Keratinocyte (primary cell): ENCODE measurements around the gene FAM53B. TPM values are rescaled to one million over a fixed set of nuclear protein-coding genes. Genes with fewer than 3 reads are reported as not detected.

ENCODE experiments used
- DNase-seq: peaks from one replicate; pipeline ENCODE4 v3.0.0-alpha.2; 2011; ENCODE audit warnings: low read depth, missing footprints, low spot score
- FAIRE-seq: peaks from 2 replicates; lab custom pipeline; 2011; peaks lifted over from hg19 to GRCh38; lab: Jason Lieb, UNC
- H2AFZ ChIP-seq: 2 replicates; pipeline ENCODE4 v1.6.0; 2012; ENCODE audit warnings: low read length, control low read depth, inconsistent platforms; ENCODE audit not compliant: control insufficient read depth
- H3K27ac ChIP-seq: 2 replicates; pipeline ENCODE4 v1.5.1; 2011; ENCODE audit warnings: low read length; ENCODE audit not compliant: control insufficient read depth, insufficient read depth
- H3K27me3 ChIP-seq: 3 replicates; pipeline ENCODE4 v1.6.0; 2011; ENCODE audit warnings: low read length; ENCODE audit not compliant: control insufficient read depth, insufficient read depth; ENCODE audit errors: extremely low read depth
- H3K36me3 ChIP-seq, 2 experiments: 2 replicates in 1 of 2; 3 replicates in 1 of 2; pipeline ENCODE4 v1.5.1; 2011; ENCODE audit warnings: low read length in 2 of 2, mild to moderate bottlenecking in 1 of 2; ENCODE audit not compliant: control insufficient read depth in 2 of 2, insufficient read depth in 2 of 2; ENCODE audit errors: extremely low read depth in 1 of 2
- H3K4me1 ChIP-seq: 3 replicates; pipeline ENCODE4 v1.5.1; 2011; ENCODE audit warnings: low read length; ENCODE audit not compliant: control insufficient read depth, insufficient read depth; ENCODE audit errors: extremely low read depth
- H3K4me2 ChIP-seq: 3 replicates; pipeline ENCODE4 v1.6.0; 2011; ENCODE audit warnings: low read depth, low read length; ENCODE audit not compliant: control insufficient read depth, insufficient read depth; ENCODE audit errors: extremely low read depth
- H3K4me3 ChIP-seq, 3 experiments: fragments of 200-600 bp in 1 of 3; sonication (generic) in 1 of 3; 2 replicates in 2 of 3; 3 replicates in 1 of 3; pipeline ENCODE4 v1.5.1; 2011 to 2016; ENCODE audit warnings: low read length in 3 of 3, mild to moderate bottlenecking in 3 of 3, control low read depth in 2 of 3, inconsistent platforms in 1 of 3, low read depth in 1 of 3, mixed read lengths in 1 of 3, mixed run types in 1 of 3, moderate library complexity in 1 of 3; ENCODE audit not compliant: control insufficient read depth in 2 of 3, insufficient read depth in 2 of 3; ENCODE audit errors: extremely low read depth in 1 of 3
- H3K79me2 ChIP-seq: 2 replicates; pipeline ENCODE4 v1.6.0; 2012; ENCODE audit warnings: low read length; ENCODE audit not compliant: control insufficient read depth, insufficient read depth
- H3K9ac ChIP-seq: 3 replicates; pipeline ENCODE4 v1.6.0; 2011; ENCODE audit warnings: low read length; ENCODE audit not compliant: control insufficient read depth, insufficient read depth; ENCODE audit errors: extremely low read depth
- H3K9me1 ChIP-seq: 3 replicates; pipeline ENCODE4 v1.6.0; 2011; ENCODE audit warnings: low read length; ENCODE audit not compliant: control insufficient read depth, insufficient read depth; ENCODE audit errors: extremely low read depth
- H3K9me3 ChIP-seq: 2 replicates; pipeline ENCODE4 v1.5.1; 2012; ENCODE audit warnings: low read depth, low read length; ENCODE audit not compliant: control insufficient read depth
- H4K20me1 ChIP-seq: 3 replicates; pipeline ENCODE4 v1.6.0; 2011; ENCODE audit warnings: low read length; ENCODE audit not compliant: control insufficient read depth, insufficient read depth; ENCODE audit errors: extremely low read depth
- CTCF ChIP-seq, 3 experiments: IDR thresholded peaks in 1 of 3; conservative IDR thresholded peaks in 1 of 3; optimal IDR thresholded peaks in 1 of 3; 2 replicates in 2 of 3; 3 replicates in 1 of 3; pipeline versions ENCODE3 to v1.5.1; 2011; ENCODE audit warnings: low read length in 3 of 3, mild to moderate bottlenecking in 3 of 3, moderate library complexity in 2 of 3, control low read depth in 1 of 3, inconsistent platforms in 1 of 3; ENCODE audit not compliant: insufficient read depth in 2 of 3; ENCODE audit errors: extremely low read depth in 1 of 3
- EZH2 ChIP-seq: IDR thresholded peaks from one replicate; pipeline ENCODE4 v1.6.1; 2012; ENCODE audit warnings: inconsistent platforms, mild to moderate bottlenecking, low read length, moderate library complexity
- dilution Hi-C: fragments of 300-500 bp; cut with MboI; formaldehyde crosslinking; loops from one replicate; pipeline ENCODE4 v1.7.0; 2020; ENCODE audit warnings: low sequenced_read_pairs; ENCODE audit not compliant: extremely low pct_ligation_motif_present
- polyA plus RNA-seq, 5 experiments: library from polyadenylated mRNA; depleted of rRNA in 3 of 5; stranded (reverse) in 3 of 5; stranded (forward) in 1 of 5; unstranded in 1 of 5; fragments of >200 nt; gene quantifications; 1 replicate in 1 of 5; 2 replicates in 3 of 5; 3 replicates in 1 of 5; pipeline versions ENCODE4 v1.2.1 to v1.2.3, GENCODE V29; 2011 to 2012; ENCODE audit warnings: missing spikeins in 2 of 5, low read depth in 1 of 5, low replicate concordance in 1 of 5

FAM53B gene
- polyA plus RNA-seq, 1 donor (not counting 4 experiments of a cell fraction or from before 2014, with no cell fraction given) = 8.6 TPM

DNA sequence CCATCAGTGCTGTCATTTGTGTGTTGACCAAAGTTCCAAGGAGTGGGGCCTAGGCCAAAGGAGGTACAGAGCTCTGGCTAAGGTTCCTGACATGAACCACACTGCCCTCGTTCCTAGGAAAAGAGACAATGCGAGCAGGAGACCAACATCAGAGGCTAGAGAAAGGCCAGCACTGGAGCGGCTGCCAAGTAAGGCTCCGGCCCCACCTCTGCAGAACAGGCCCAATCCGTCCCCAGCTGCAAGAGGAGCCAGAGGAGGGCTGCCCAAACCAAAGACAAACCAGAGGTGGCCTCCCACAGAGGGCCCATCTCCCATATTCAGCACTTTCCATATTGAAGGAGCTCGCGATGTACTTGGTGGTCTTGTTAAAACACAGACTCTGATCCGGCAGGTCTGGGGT lies 81.0 kb downstream of the FAM53B start:
- H3K9ac ChIP-seq = no peak overlapping the region
- no peak for TF ChIP-seq CTCF (optimal IDR thresholded peaks at IDR 0.05 in 1 of 3, IDR thresholded peaks at IDR 0.05 in 1 of 3, conservative IDR thresholded peaks at IDR 0.05 in 1 of 3; ENCODE audit: extremely low read depth in 1 of 3, insufficient read depth in 2 of 3, low read length in 3 of 3)
- TF ChIP-seq EZH2 = no peak
- DNase-seq = no peak
- no peaks in the 10 kb centered on the region for H4K20me1 ChIP-seq
- H3K36me3 ChIP-seq = peaks cover 8 to 14% of the 10 kb centered on the region in 2 experiments
- no peaks in the 10 kb centered on the region for H3K4me1 ChIP-seq
- H3K9me1 ChIP-seq = no peaks in the 10 kb centered on the region
- H2AFZ ChIP-seq = no peak overlapping the region
- no peaks in the 10 kb centered on the region for H3K27me3 ChIP-seq
- H3K9me3 ChIP-seq = no peaks in the 10 kb centered on the region
- FAIRE-seq = no peak
- no peak overlapping the region for H3K27ac ChIP-seq
- no peak overlapping the region for H3K4me3 ChIP-seq
- dilution Hi-C loops = no loop called here
- no peak overlapping the region for H3K4me2 ChIP-seq
- peaks cover 10% of the 10 kb centered on the region for H3K79me2 ChIP-seq

DNA sequence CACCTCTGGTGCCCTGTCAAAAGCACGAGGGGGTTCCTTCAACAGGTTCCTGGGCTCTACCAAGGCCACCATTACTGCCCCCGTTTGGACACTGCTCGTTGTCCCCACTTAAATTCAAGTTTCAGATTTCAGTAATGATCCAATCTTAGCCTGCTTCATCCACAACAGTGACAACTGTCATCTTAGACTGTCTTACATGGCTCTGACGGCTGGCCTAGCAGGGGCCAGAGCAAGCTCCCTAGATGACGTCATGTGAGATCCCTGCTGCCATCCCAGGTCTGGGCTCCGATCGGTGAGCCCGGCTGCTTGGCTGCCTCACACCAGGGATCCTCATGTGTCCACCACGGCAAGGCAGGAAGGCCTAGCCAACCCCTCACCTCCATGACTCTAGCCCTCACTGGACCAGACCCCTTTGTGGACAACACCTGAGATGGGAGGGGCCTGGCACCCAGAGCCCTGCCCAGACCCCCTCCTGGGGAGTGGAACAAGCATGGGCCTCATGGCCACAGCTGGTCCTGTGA lies 82.5 kb downstream of the FAM53B start:
- FAIRE-seq (no peak), DNase-seq (no peak)
- H3K9ac ChIP-seq = no peak overlapping the region
- no peaks in the 10 kb centered on the region for H3K4me1 ChIP-seq
- no peak overlapping the region for H3K27ac ChIP-seq
- H3K9me1 ChIP-seq = no peaks in the 10 kb centered on the region
- H3K27me3 ChIP-seq = no peaks in the 10 kb centered on the region
- H3K36me3 ChIP-seq = peaks cover 8% of the 10 kb centered on the region in 2 experiments
- dilution Hi-C loops = no loop called here
- no peak overlapping the region for H3K4me2 ChIP-seq
- H2AFZ ChIP-seq = no peak overlapping the region
- TF ChIP-seq EZH2 = no peak
- no peak for TF ChIP-seq CTCF (optimal IDR thresholded peaks at IDR 0.05 in 1 of 3, IDR thresholded peaks at IDR 0.05 in 1 of 3, conservative IDR thresholded peaks at IDR 0.05 in 1 of 3; ENCODE audit: extremely low read depth in 1 of 3, insufficient read depth in 2 of 3, low read length in 3 of 3)
- no peaks in the 10 kb centered on the region for H3K9me3 ChIP-seq
- no peaks in the 10 kb centered on the region for H4K20me1 ChIP-seq
- H3K4me3 ChIP-seq = no peak overlapping the region
- peaks cover 10% of the 10 kb centered on the region for H3K79me2 ChIP-seq
